Activated CD4-positive, alpha-beta T cell treated with anti-CD3 and anti-CD28 coated beads for 24 hours (primary cell): ENCODE measurements around the gene RALGAPB.
"Not testable (repeated sequence)": the region's sequence is repeated elsewhere in the genome, so short reads cannot be mapped to it uniquely, and the experiment has no call there.

Experiments used
- DNase-seq, 2 donors: peaks; one replicate each; pipeline ENCODE4 v3.0.0-alpha.2; 2020; ENCODE audit warnings: low read depth in 2 of 2

The RALGAPB gene

DNA sequence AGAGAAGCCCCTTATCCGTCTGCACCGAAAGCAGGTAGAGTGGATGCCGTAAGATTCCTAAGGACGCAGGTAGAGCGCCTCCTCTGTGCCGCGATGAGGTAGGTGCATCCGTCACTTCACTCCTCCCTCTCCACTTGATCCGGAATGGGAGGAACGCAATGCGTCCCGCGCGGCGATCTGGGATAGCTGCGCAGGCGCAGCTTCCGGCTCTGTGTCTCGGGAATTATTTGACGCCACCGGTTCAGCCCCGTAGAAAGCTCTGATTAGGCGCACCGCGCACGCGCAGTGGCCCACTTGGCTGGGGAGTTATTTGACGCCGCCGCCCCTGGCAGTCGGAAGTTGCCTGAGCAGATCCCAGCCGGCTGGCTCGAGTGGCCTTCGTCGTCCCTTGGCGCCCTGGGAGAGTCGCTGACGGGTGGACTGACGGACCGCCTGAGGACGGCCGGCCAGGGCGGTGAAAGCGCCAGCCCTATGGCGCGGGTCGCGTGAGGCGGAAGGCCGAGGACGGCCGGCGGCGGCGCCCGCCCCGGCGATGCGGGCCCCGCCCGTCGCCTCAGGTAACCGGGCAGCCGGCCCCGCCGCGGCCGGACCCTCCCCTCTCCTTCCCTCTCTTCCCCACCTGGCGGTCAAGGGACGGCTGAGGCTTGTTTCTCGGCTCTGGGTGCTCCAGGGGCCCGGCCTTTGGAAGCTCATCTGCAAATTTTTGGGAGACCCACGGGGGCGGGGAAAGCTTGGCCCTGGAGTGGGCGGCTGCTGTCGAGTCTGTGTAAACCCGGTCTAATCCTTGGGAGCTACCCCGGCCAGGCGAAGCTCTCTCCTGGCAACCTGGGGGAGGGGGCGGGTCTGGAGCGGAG lies at the start of gene RALGAPB:
RALGAPB (plus strand) TSS at position 331 of the 854 bp plus-strand sequence. CDS start 15,590 bp downstream, outside the sequence.
- peak; percentile 96 to 97 for DNase-seq

DNA sequence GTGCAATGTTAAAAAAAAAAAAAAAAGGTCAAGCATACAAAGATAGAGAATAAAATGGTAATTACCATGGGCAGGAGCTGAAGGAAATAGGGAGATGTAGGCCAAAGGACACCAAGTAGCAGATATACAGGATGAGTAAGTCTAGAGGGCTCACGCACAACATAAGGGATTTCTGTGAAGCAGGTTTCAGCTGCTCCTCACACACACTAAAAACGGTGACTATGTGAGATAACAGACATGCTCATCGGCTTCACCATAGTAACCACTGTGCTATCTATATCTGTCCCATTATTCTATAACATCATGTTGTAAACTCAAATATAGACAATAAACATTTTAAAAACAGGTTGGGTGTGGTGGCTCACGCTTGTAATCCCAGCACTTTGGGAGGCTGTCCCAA lies 49.1 kb upstream of the RALGAPB start:
- no peak for DNase-seq

DNA sequence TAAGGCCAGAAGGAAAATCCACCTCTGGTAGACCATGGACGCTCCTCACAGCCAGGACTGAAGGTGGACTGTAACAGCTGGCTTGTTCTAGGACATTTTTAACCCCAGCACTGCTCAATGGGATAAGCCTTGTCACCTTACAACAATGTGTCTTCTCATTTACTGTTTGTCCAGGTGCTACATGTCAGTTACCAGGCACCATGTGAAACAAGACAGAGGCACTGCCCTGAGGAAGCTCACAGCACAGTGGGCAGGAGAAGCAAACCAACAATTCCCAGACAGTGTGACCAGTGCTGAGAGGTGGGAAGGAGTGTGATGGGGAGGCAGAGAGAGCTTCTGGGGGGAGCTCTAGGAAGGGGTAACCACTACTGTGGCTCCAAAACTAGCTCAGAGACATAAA lies 48.2 kb upstream of the RALGAPB start:
- no peak for DNase-seq

DNA sequence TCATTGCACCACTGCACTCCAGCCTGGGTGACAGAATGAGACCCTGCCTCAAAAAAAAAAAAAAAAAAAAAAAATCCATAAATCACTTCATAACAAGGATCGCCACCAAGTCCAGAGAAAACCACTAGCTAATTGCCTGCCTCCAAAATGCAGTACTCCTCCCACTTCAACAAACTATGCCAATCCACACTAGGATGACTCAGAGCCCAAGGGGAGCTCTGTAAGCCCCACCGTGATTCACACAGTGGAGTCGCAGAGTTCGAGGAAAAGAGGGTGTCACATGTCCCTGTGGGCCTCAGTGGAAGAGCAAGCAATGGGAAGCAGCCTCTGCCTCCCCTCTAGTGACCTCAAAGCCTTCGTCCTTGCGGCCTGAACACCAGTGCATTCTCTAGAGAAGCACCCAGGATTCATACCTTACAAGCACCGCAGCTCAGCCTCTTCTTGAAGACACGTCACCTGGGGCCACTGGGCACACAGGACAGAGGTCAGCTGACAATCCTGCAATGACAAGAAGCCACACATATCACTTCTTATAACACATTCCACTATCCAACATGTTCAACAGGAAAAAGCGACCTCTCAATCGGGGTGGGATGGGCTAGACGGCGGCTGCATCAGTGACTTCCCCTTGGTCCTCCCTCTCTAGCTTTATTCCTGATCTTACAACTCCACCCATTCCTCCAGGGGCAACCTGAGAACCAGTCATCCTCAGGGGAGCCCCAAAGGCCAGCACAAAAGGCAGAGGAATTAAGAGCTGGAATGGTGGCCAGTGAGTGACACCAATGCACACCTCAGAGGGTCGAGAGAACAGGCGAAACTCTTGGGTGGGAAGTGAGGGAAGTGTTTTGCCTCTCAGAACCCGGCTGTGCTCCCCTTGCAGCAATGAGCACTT lies 46.4 kb upstream of the RALGAPB start:
- no peak for DNase-seq

DNA sequence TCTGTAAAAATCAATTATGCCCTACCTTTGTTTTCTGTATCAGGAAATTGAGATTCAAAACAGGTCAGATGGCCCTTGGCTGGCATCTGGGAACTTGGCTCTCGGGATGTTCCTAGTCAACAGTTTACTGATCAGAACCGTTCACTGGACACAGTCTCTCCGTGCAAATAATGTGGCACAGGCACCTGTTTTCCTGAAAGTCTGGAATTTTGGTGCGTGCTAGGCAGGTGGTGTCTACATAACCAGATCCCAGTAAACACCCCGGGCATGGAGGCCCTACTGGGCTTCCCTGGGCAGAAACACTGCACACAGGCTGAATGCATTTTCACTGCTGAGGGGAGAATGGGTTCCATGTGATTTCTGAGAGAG lies 45.0 kb upstream of the RALGAPB start:
- DNase-seq: no peak

DNA sequence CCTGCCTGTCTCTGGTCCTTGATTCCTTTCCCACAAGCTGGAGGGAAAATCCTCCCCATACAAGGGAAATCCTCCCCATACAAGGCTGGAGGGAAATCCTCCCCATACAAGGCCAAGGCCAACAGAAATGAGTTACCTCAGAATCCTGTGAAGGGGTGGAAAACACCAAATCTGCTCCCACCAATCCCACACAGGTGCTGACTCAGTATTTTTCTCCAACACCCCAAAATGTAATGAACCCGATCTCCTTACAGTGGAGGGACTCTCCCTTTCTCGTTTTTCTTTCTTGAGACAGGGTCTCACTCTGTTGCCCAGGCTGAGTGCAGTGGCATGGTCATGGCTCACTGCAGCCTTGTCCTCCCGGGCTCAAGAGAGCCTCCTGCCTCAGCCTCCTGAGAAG lies 43.8 kb upstream of the RALGAPB start:
- no peak for DNase-seq

DNA sequence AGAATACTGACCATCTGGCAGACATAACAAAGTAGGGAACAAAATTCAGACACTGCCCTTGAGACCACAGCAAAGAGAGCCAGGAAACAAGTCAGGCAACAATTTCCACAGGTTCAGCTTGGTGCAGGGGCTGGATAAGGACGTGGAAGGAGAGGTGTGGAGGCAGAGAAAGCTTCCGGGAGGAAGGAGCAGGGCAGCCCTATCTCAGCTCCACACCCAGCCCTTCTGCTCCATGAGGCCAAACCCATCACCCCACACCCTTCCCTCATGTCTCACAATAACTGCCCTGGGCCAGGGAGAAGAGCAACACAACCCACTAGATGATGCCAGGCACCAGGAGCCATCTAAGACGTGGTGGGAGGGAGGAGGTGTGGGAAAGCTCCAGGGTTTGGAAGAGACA lies 43.3 kb upstream of the RALGAPB start:
- no peak for DNase-seq

DNA sequence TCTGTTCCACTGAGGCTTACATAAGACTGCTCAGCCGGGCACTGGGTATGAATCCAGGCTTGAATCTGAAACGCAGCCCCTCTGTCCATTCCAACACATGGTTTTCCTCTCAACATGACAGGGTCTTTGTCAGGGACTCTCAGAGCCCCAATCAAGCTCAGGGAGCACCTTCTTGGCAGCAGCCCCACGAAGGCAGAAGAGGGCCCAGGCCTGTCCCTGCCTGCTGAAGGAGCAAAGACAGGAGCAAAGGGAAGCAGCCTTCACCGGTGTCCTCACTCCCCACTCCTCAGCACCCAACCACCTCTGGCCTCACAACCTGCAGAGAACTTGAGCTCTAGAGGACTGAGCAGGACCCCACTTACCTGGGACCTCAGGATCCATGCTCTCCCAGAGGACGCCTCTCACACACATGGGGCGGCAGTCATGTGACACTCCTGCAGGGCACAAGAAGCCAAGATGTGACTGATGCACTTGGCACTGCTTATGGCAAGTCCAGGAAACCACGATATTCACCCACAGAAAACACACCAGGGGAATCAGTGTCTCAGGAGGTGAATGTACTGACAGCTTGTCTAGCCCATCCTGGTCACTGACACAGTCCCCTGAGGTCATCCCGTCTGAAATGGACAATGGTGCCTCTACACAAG lies 41.8 kb upstream of the RALGAPB start:
- no peak for DNase-seq

DNA sequence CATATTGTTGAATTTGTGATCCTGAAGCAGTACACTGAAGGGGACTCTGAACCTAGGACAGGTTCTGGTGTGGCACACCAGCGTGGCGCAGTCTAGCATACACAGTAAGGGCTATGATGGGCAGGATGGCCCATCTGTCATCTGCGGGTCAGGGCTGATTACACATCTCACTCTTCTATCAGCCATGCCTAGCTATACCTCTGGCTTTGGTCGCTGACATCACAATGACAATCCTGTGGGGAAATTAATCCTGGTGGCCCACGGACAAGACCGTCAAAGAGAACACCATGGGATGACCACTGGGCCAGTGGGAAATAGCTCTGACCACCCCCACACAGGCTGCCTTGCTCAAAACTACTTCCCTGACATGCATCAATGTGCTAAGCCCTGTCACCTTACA lies 40.4 kb upstream of the RALGAPB start:
- no peak for DNase-seq

DNA sequence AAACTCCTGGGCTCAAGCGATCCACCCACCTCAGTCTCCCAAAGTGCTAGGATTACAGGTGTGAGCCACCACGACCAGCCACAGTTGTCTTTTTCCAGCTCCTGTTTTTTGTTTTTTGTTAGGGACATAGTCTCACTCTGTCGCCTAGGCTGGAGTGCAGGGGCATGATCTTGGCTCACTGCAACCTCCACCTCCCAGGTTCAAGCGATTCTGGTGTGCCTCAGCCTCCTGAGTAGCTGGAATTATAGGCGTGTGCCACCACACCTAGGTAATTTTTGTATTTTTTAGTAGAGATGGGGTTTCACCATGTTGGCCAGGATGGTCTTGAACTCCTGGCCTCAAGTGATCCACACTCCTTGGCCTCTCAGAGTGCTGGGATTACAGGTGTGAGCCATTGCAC lies 39.8 kb upstream of the RALGAPB start:
- not testable (repeated sequence) for DNase-seq

DNA sequence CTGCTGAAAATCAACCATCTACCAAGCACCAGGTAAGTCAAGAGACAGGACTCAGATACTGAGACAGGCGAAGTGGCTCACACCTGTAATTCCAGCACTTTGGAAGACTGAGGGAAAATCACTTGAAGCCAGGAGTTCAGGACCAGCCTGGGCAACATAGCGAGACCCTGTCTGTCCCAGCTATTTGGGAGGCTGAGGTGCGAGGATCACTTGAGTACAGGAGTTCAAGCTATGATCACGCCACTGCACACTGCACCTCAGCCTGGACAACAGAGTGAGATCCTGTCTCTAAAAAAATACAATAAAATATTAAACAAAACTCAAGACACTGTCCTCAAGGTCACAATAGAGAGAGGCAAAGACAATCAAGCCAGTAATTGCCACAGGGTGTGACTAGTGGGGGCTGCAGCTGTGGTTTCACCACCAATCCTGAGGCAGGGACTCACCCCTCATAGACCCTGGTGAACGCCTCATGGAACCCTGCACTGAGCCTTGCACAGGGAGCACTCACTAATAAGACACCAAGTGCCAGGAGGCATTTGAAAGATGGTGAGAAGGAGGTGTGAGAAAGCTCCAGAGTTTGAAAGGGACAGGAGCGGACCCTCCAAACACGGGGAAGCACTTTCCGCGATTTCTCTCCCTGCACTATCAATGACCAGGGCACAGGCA lies 39.2 kb upstream of the RALGAPB start:
- no peak for DNase-seq

DNA sequence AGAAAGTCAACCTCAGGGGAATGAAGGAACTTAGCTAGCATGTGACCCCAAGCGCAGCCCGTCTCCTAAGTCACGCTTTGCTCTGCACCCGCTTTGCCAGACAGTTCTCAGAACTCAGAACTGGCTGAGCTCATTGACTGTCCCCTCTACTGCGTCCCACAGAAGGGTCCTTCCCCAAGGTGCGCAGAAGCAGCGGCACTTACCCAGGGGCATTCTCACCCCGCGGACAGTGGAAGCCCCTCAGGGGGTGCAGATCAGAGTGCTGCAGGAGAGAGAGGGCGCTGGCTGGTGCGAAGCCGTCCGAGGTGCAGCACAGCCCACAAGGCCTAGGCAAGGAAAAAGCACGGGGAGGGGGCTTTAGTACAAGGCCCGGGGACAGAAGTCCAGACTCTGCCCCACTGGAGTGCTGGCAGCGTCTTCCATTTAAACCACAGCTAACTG lies 38.3 kb upstream of the RALGAPB start:
- no peak for DNase-seq

DNA sequence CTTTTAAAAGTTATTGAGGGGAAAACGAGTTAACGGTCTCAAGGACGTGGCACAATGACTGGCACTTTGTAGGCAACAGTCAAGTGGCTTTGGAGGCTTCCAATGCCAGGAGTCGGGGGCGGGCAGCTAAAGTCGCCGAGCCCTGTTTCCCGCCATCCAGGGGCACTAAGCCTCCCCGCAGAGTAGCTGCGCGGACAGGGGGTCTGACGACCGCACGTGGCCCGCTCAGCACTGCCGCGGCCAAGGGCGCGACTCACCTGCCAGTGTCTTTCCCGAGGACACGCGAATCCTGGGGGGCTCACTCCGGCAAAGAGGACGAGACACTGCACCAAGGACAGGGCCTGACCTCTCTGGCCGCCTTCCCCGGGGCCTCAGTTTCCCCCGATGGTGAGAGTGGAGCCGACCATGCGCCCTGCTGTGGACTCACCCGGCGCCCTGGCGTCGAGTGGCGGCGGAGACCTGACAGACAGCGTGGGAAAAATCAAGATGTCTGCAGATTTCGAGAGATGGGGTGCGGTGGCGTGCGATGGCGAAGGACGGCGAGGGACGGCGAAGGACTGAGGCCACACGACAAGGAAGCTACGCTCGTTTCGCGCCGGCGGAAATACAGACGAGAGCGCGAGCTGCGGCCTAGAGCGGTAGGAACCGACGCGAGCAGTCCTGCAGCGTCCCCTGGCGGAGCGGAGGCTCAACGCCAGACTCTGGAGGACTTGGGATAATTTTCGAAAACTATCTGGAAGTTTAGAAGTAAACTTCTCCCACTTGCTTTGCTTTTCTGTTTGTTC lies 37.7 kb upstream of the RALGAPB start, which contains the start of gene SNHG17:
SNHG17 (minus strand) TSS at position 559 of the 785 bp plus-strand sequence.
- peak; percentile 83 to 85 for DNase-seq

DNA sequence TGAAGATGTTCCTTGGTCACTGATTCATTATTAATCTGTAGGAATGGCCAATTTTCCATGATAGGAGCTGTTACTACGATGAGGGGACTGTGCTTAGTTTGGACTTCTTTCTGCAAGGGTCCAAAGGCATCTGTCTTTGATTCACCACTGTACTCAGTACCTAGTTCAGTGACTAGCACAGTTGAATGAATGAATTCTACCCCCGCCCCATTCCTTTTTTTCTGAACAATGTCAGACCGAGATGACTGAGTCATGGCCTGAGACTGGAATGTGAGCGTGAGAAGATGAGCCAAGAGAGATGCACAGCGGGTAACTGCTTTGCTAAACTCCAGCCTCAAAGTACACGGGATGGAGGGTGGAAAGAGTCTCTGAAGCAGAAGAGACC lies 37.1 kb upstream of the RALGAPB start:
- no peak for DNase-seq

DNA sequence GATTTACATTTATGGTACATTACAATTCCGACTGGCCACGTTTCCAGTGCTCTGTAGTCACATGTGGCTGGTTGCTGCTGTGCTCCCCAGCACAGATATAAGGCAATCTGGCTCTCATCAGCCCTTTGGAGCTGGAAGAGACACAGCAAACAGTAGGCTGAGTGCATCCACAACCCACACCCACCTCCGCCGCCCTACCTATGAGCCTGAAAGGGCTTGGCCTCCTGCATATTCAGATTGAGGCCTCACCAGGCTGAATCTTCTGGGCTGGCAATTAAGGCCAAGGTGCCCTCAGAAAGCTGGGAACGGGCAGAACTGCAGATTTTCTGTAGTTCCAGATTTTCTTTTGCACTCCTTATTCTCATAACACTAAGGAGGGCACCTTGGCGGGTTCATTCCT lies 34.8 kb upstream of the RALGAPB start:
- no peak for DNase-seq

DNA sequence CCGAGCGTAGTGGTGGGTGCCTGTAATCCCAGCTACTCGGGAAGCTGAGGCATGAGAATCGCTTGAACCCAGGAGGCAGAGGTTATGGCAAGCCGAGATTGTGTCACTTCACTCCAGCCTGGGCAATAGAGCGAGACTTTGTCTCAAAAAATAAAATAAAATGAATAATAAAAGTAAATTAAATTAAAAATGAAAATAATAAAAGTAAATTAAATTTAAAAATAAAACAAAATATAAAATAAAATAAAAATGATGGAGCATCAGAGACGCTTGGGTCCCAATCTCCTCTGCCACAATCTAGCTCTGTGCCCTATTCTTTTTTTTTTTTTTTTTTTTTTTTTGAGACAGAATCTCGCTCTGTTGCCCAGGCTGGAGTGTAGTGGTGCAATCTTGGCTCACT lies 31.5 kb upstream of the RALGAPB start:
- DNase-seq: not testable (repeated sequence)

DNA sequence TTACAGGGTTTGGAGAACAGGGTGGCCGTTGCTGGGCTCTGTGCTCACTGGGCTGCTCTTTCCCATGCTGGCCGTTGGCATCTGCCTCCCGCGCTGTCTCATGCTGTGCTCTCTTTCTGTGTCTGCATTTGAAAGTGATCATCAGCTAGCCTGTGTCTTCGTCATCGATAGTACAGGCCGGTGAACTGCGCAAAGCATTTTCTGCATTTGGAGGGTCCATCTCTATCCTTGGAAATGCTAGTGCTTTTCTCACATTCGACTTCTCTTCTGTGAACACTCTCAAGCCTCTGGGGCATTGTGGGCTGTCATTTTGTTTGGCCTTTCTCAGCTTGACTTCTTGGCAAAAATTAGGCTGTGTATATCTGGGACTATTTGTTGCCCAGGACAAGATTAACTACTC lies 30.7 kb upstream of the RALGAPB start:
- no peak for DNase-seq

DNA sequence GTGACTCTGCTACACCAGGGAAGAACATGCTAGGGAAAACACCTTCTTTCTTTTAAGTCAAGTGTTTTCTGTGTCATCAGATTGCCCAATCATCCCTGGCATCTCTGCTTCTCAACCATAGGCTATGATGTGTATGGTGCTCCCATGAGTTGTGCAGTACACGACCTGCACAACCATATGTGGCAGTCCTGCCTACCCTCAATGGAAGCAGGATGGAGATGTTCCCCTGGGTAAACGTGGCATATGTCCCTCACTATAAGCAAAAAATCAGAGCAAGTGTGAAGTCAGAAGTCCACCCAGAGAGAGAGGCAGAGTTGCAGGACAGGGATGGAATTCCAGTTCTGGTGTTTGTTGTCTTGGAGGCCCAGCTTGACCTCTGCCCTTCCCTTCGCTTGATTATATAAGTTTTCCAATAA lies 27.3 kb upstream of the RALGAPB start:
- DNase-seq: no peak

DNA sequence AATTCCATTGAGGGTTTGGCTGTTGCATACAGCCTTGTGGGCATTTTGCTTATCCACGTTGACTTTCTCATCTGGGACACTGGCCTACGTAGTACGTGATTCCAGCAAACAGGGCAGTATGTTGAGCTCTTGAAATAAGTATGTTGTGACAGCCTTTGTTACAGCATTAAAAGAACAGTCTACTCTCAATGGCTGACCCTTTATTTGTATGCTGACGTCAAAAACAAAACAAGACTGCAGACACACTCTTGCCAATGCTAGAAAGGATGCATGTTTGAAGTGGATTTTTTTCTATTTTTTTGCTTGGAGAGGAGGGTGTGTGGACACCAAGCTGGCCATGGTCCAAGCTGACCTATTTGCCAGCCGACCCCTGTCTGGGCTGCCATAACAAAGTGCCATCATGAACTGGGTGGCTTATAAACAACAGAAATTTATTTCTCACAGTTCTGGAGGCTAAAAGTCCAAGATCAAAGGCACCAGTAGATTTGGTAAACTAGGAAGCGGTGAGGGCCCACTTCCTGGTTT lies 26.7 kb upstream of the RALGAPB start:
- no peak for DNase-seq

DNA sequence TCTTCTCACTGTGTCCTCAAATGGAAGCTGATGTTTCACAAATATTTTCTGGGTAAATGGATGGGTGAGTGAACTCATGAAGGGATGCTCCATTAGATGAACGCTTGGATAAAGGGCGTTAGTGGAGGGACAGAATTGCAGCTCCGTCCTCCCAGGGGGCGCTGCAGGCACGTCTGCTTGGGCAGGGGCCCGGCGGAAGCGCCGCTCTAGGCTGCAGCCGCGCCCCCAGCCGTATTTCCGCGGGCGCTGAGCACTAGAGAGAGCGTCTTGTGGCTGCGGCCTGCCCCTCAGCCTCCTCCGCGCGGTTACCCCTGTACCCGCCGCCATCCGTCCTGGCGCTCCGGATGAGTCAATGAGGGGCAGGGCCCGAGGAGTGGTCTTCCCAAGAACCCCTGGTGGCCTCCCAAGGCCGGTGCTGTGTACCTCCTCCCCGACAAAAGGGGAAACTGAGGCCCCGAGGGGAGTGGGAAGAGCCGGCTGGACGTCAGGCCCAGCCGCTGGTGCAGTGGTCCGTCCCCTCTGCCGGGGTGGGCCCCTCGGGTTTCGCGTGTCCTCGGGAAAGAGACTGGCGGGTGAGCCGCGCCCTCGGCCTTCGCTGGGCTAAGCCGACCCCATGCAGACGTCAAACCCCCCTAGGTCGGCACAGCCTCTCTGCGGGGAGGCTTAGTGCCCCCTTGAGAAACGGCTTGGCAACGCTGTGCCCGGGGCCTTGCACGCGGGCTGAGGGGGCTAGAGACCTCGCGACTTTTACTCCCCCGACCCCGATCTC lies 26.0 kb upstream of the RALGAPB start:
- peak; percentile 91 to 95 for DNase-seq
